SH-SY5Y (cell line): ENCODE measurements around the gene OLFM1.

Source experiments
- GATA2 ChIP-seq: IDR thresholded peaks from 2 replicates; pipeline ENCODE4 v1.6.1; 2011; ENCODE audit warnings: mild to moderate bottlenecking, low read depth, low read length
- GATA3 ChIP-seq: IDR thresholded peaks from 2 replicates; pipeline ENCODE4 v1.6.1; 2011; ENCODE audit warnings: low read depth, mild to moderate bottlenecking, low read length, moderate library complexity

- TF ChIP-seq GATA2 (no peak), GATA3 (no peak)
Observed at GRCh38 chr9:135056541-135056940, 30.9 kb upstream of the OLFM1 start.
